Stomach (tissue), 9 donors: Measurements from ENCODE around the gene HS6ST3. TPM values are rescaled to one million over a fixed set of nuclear protein-coding genes. Genes with fewer than 3 reads are reported as not detected.

Experiments
- DNase-seq, 2 donors: peaks; one replicate each; pipeline versions ENCODE4 v3.0.0 to v3.0.0-alpha.2; 2013 to 2019
- H3K27ac ChIP-seq, 5 donors: fragments of 200-600 bp in 4 of 5; sonication (generic) in 4 of 5; one replicate each; pipeline ENCODE4 v1.5.1; 2013 to 2019; ENCODE audit warnings: mild to moderate bottlenecking in 1 of 5, moderate library complexity in 1 of 5
- H3K27me3 ChIP-seq, 3 donors: fragments of 200-600 bp; sonication (generic); one replicate each; pipeline ENCODE4 v1.5.1; 2017 to 2019; ENCODE audit warnings: mixed run types in 1 of 3
- H3K36me3 ChIP-seq, 4 donors: fragments of 200-600 bp; sonication (generic); 1 replicate in 3 of 4; 2 replicates in 1 of 4; pipeline ENCODE4 v1.5.1; 2016 to 2019
- H3K4me1 ChIP-seq, 4 donors: fragments of 200-600 bp; sonication (generic); one replicate each; pipeline ENCODE4 v1.5.1; 2016 to 2019
- H3K4me3 ChIP-seq, 4 donors: fragments of 200-600 bp; sonication (generic) in 3 of 4; one replicate each; pipeline ENCODE4 v1.5.1; 2016 to 2019; ENCODE audit warnings: mild to moderate bottlenecking in 1 of 4
- H3K9me3 ChIP-seq, 4 donors: fragments of 200-600 bp; sonication (generic); one replicate each; pipeline ENCODE4 v1.5.1; 2016 to 2019
- CTCF ChIP-seq, 7 experiments: fragments of 450-650 bp in 4 of 7; fragments of 200-600 bp in 3 of 7; sonication (generic) in 3 of 7; IDR thresholded peaks; one replicate each; pipeline ENCODE4 v1.5.1; 2016 to 2019; ENCODE audit warnings: antibody characterized with exemption in 7 of 7, control low read depth in 2 of 7, mild to moderate bottlenecking in 1 of 7
- EP300 ChIP-seq: sonication (generic); formaldehyde crosslinking; IDR thresholded peaks from one replicate; pipeline ENCODE4 v1.6.1; 2017; ENCODE audit warnings: antibody characterized with exemption
- POLR2A ChIP-seq, 4 donors: fragments of 450-650 bp; IDR thresholded peaks; one replicate each; pipeline ENCODE4 v1.6.1; 2016; ENCODE audit warnings: antibody characterized with exemption in 4 of 4, control low read depth in 2 of 4, mild to moderate bottlenecking in 1 of 4, moderate library complexity in 1 of 4
- POLR2AphosphoS5 ChIP-seq, 3 donors: sonication (generic); formaldehyde crosslinking; IDR thresholded peaks; one replicate each; pipeline ENCODE4 v1.6.1; 2016; ENCODE audit warnings: antibody characterized with exemption in 3 of 3
- WGBS, 5 donors: extraction: QIAGEN DNeasy Blood & Tissue Kit in 3 of 5; methylation state at CpG; one replicate each; pipeline versions ENCODE4 v1.1.5 to v1.1.7; 2013 to 2018; 5-methylcytosine and 5-hydroxymethylcytosine counted together
- intact Hi-C: fragments of 100-400 bp; cut with DNase I; formaldehyde crosslinking; loops from one replicate; pipeline ENCODE4 v1.15.1; 2023; ENCODE audit warnings: low total_unique reads
- polyA plus RNA-seq, 3 donors: library from polyadenylated mRNA; stranded (reverse); fragments of 200-250 nt; gene quantifications; one replicate each; pipeline ENCODE4 v1.2.3, GENCODE V29; 2013
- total RNA-seq, 5 donors: library from RNA; depleted of rRNA; stranded (reverse); fragments of >200 nt; gene quantifications; one replicate each; pipeline versions ENCODE4 v1.1.0 to v1.2.3, GENCODE V29; 2014 to 2016
- donor health status: healthy with polysubstance abuse.
- donor health status: Bipolar disorder and iron deficiency.
- donor health status: healthy.

HS6ST3 gene
- total and polyA plus RNA-seq, 8 donors, result 0.15 to 4.0 (median 0.75) TPM; not detected in 1

- no peak overlapping the region for H3K4me3 ChIP-seq
- no peaks in the 10 kb centered on the region for H3K4me1 ChIP-seq
- H3K9me3 ChIP-seq, result no peaks in the 10 kb centered on the region
- DNase-seq, result no peak
- intact Hi-C loops, result no loop called here
- no peaks in the 10 kb centered on the region for H3K27me3 ChIP-seq
- no peak for TF ChIP-seq CTCF (IDR thresholded peaks at IDR 0.05)
- TF ChIP-seq EP300, result no peak
- H3K36me3 ChIP-seq, result no peaks in the 10 kb centered on the region
- H3K27ac ChIP-seq, result no peak overlapping the region
Observed at GRCh38 chr13:96690998-96691397, 601.1 kb downstream of the HS6ST3 start.

DNA sequence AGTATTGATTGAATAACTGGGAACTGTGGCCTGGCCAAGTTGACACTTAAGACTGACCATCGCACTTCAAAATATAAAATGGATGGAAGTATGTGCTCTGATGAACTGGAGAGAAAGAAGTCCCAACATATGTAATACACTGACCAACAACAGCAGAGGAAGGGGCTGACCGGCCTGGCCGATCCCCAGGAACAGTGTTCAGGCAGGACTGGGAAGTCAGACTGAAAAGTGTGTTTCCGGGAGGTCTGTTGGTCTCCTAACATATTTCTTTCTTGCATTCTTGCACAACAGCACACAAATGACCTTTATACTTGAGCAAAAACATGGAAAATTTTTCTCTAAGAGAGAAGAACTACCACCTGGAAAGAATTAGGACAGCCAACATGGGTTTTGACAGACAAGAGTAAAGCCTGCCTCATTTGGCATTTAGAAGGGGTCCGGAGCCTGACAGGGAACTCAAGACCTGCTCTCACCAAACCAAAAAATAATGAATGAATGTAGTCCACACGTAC, 606.5 kb downstream of the HS6ST3 start:
- no peaks in the 10 kb centered on the region for H3K4me1 ChIP-seq
- no peak for DNase-seq
- TF ChIP-seq POLR2A (IDR thresholded peaks at IDR 0.05) (no peak), EP300 (no peak)
- H3K9me3 ChIP-seq, result peaks cover 0 to 6% (median 0%) of the 10 kb centered on the region in 4 donors
- no peak overlapping the region for H3K4me3 ChIP-seq
- 85 to 92% (median 88%) methylated on average over 6 of the region's 6 CpGs for WGBS, 5 donors
- no peaks in the 10 kb centered on the region for H3K36me3 ChIP-seq
- H3K27ac ChIP-seq, result no peak overlapping the region
- no peaks in the 10 kb centered on the region for H3K27me3 ChIP-seq
- intact Hi-C loops, result no loop called here

- no peak for TF ChIP-seq POLR2AphosphoS5 (IDR thresholded peaks at IDR 0.05)
- no peak for TF ChIP-seq CTCF (IDR thresholded peaks at IDR 0.05)
- TF ChIP-seq EP300, result no peak
- no peak for TF ChIP-seq POLR2A (IDR thresholded peaks at IDR 0.05)
- WGBS, 5 donors, result 77 to 88% (median 85%) methylated on average over 2 of the region's 2 CpGs
- H3K36me3 ChIP-seq, result no peaks in the 10 kb centered on the region
- H3K9me3 ChIP-seq, result peaks cover 0 to 6% (median 0%) of the 10 kb centered on the region in 4 donors
- H3K4me1 ChIP-seq, result no peaks in the 10 kb centered on the region
- intact Hi-C loops, result no loop called here
- H3K4me3 ChIP-seq, result no peak overlapping the region
- H3K27me3 ChIP-seq, result no peaks in the 10 kb centered on the region
- no peak for DNase-seq
- no peak overlapping the region for H3K27ac ChIP-seq
Observed at GRCh38 chr13:96700657-96701056, 610.8 kb downstream of the HS6ST3 start.

GRCh38 chr13:96707146-96707545, 617.2 kb downstream of the HS6ST3 start:
- H3K27me3 ChIP-seq, result no peaks in the 10 kb centered on the region
- no peaks in the 10 kb centered on the region for H3K36me3 ChIP-seq
- no peaks in the 10 kb centered on the region for H3K9me3 ChIP-seq
- TF ChIP-seq CTCF (IDR thresholded peaks at IDR 0.05) (no peak), POLR2AphosphoS5 (IDR thresholded peaks at IDR 0.05) (no peak), EP300 (no peak), POLR2A (IDR thresholded peaks at IDR 0.05) (no peak)
- WGBS, 5 donors, result 84 to 95% (median 93%) methylated on average over 3 of the region's 3 CpGs
- intact Hi-C loops, result no loop called here
- H3K27ac ChIP-seq, result no peak overlapping the region
- no peak for DNase-seq
- no peak overlapping the region for H3K4me3 ChIP-seq
- no peaks in the 10 kb centered on the region for H3K4me1 ChIP-seq

DNA sequence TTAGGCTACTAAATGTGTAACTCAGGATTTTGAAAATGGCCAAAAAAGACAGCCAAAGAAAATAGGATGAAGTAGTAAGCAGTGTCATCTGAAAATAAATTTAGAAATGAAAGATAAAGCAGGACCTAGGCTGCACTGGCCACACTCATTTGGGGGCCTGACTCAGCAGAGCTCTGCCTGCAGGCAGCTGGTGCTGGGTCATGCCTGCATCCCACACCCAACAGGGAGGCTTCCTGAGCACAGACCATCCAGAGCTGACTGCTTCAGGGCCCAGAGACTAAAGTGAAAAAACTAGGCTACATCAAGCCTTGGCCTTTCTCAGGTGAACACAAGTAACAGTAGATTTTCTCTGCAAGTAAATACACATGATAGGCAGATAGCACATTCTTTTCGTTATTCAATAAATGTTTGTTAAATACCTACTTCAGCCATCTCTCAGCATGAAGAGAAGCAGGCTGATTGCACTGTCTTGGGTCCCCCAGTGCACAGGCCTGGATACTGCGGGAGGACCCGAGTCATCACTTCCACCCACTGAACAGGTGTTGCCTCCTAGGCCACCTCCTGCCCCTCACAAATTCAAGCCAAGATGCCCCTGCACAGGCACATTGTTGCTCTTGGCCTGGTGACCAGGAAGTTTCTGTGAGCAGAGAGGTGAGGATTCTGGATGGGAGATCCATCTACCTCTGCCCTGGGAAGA, 620.4 kb downstream of the HS6ST3 start:
- H3K4me3 ChIP-seq, result no peak overlapping the region
- DNase-seq, result no peak
- intact Hi-C loops, result no loop called here

More for the DNA sequence above, 620.4 kb downstream of the HS6ST3 start:
- Histone ChIP-seq H3K9me3 (no peaks in the 10 kb centered on the region), H3K27me3 (no peaks in the 10 kb centered on the region), H3K4me1 (no peaks in the 10 kb centered on the region), H3K27ac (no peak overlapping the region), H3K36me3 (no peaks in the 10 kb centered on the region)
- 82 to 92% (median 85%) methylated on average over 3 of the region's 3 CpGs for WGBS, 5 donors
- no peak for TF ChIP-seq EP300
- TF ChIP-seq POLR2AphosphoS5 (IDR thresholded peaks at IDR 0.05), result no peak
- no peak for TF ChIP-seq CTCF (IDR thresholded peaks at IDR 0.05)
- no peak for TF ChIP-seq POLR2A (IDR thresholded peaks at IDR 0.05)
